HEK293 (cell line): ENCODE data around the gene ABTB2.
"Not testable (repeated sequence)": the region's sequence is repeated elsewhere in the genome, so short reads cannot be mapped to it uniquely, and the experiment has no call there.

ENCODE experiments used
- CTCF ChIA-PET: fragments of 350-600 bp; formaldehyde crosslinking; extraction: SDS; loops from one replicate; lab custom pipeline; 2021; ENCODE audit warnings: antibody characterized with exemption; lab: Yijun Ruan, JAX
- POLR2A ChIA-PET: fragments of 300-600 bp; formaldehyde crosslinking; extraction: SDS; loops from one replicate; lab custom pipeline; 2020; ENCODE audit warnings: antibody characterized with exemption, inconsistent platforms; lab: Yijun Ruan, JAX
- H3K27ac ChIP-seq: fragments of 200-500 bp; sonication (Bioruptor generic); 2 replicates; pipeline ENCODE4 v1.5.1; 2014; ENCODE audit warnings: low read depth, low read length, control low read depth, inconsistent platforms; ENCODE audit errors: extremely low read depth
- H3K36me3 ChIP-seq, 2 experiments: fragments of 200-500 bp in 1 of 2; sonication (Bioruptor generic) in 1 of 2; 1 replicate in 1 of 2; 2 replicates in 1 of 2; pipeline ENCODE4 v1.5.1; 2014 to 2017; ENCODE audit warnings: inconsistent platforms in 2 of 2, low read length in 2 of 2; ENCODE audit not compliant: control insufficient read depth in 2 of 2, insufficient read depth in 1 of 2
- H3K4me1 ChIP-seq: fragments of 200-500 bp; sonication (Bioruptor generic); 2 replicates; pipeline ENCODE4 v1.5.1; 2014; ENCODE audit warnings: mild to moderate bottlenecking, low read length, inconsistent platforms; ENCODE audit not compliant: control insufficient read depth, insufficient read depth
- H3K4me3 ChIP-seq: 2 replicates; pipeline ENCODE4 v1.5.1; 2011; ENCODE audit warnings: low read depth, mild to moderate bottlenecking, control low read depth, low read length, moderate library complexity
- H3K9me3 ChIP-seq: fragments of 200-500 bp; sonication (Bioruptor generic); 2 replicates; pipeline ENCODE4 v1.5.1; 2014; ENCODE audit warnings: low read depth, low read length, inconsistent platforms; ENCODE audit not compliant: control insufficient read depth, insufficient read depth
- CTCF ChIP-seq: fragments of 450-650 bp; formaldehyde crosslinking; IDR thresholded peaks from 2 replicates; pipeline ENCODE4 v1.5.1; 2016; ENCODE audit warnings: missing biosample characterization, missing genetic modification characterization
- EGR2 ChIP-seq: fragments of 450-650 bp; formaldehyde crosslinking; IDR thresholded peaks from 2 replicates; pipeline ENCODE4 v1.5.1; 2016; ENCODE audit warnings: low read depth, missing biosample characterization, missing genetic modification characterization
- GLI4 ChIP-seq: fragments of 450-650 bp; formaldehyde crosslinking; IDR thresholded peaks from 2 replicates; pipeline ENCODE4 v1.5.1; 2016; ENCODE audit warnings: missing biosample characterization, missing genetic modification characterization
- GLIS1 ChIP-seq: fragments of 450-650 bp; formaldehyde crosslinking; IDR thresholded peaks from 2 replicates; pipeline ENCODE4 v1.5.1; 2016; ENCODE audit warnings: missing biosample characterization, missing genetic modification characterization
- GLIS2 ChIP-seq: fragments of 450-650 bp; formaldehyde crosslinking; IDR thresholded peaks from 2 replicates; pipeline ENCODE4 v1.5.1; 2016; ENCODE audit warnings: missing biosample characterization, missing genetic modification characterization
- HIC1 ChIP-seq: fragments of 450-650 bp; formaldehyde crosslinking; IDR thresholded peaks from 2 replicates; pipeline ENCODE4 v1.5.1; 2016; ENCODE audit warnings: missing biosample characterization, missing genetic modification characterization
- ZIC2 ChIP-seq: fragments of 450-650 bp; formaldehyde crosslinking; IDR thresholded peaks from 2 replicates; pipeline ENCODE4 v1.5.1; 2016; ENCODE audit warnings: missing biosample characterization, missing genetic modification characterization
- ZNF24 ChIP-seq: fragments of 450-650 bp; formaldehyde crosslinking; IDR thresholded peaks from 2 replicates; pipeline ENCODE4 v1.5.1; 2016; ENCODE audit warnings: missing biosample characterization, missing genetic modification characterization
- ZNF292 ChIP-seq: fragments of 450-650 bp; formaldehyde crosslinking; IDR thresholded peaks from 2 replicates; pipeline ENCODE4 v1.5.1; 2016; ENCODE audit warnings: low read depth, missing biosample characterization, missing genetic modification characterization, borderline replicate concordance
- ZNF416 ChIP-seq: fragments of 450-650 bp; formaldehyde crosslinking; IDR thresholded peaks from 2 replicates; pipeline ENCODE4 v1.5.1; 2016; ENCODE audit warnings: missing biosample characterization, missing genetic modification characterization
- ZNF544 ChIP-seq: fragments of 450-650 bp; formaldehyde crosslinking; IDR thresholded peaks from 2 replicates; pipeline ENCODE4 v1.5.0; 2017; ENCODE audit warnings: missing biosample characterization, missing genetic modification characterization
- ZNF571 ChIP-seq: fragments of 450-650 bp; formaldehyde crosslinking; IDR thresholded peaks from 2 replicates; pipeline ENCODE4 v1.5.0; 2017; ENCODE audit warnings: missing biosample characterization, missing genetic modification characterization
- ZNF624 ChIP-seq: fragments of 450-650 bp; formaldehyde crosslinking; IDR thresholded peaks from 2 replicates; pipeline ENCODE4 v1.5.1; 2017; ENCODE audit warnings: missing biosample characterization, missing genetic modification characterization
- ZNF704 ChIP-seq: fragments of 450-650 bp; formaldehyde crosslinking; IDR thresholded peaks from 2 replicates; pipeline ENCODE4 v1.5.1; 2016; ENCODE audit warnings: missing biosample characterization, missing genetic modification characterization
- ZNF76 ChIP-seq: fragments of 450-650 bp; formaldehyde crosslinking; IDR thresholded peaks from 2 replicates; pipeline ENCODE4; 2016; ENCODE audit warnings: low read depth, missing biosample characterization, missing genetic modification characterization, borderline replicate concordance
- ZNF777 ChIP-seq: fragments of 450-650 bp; formaldehyde crosslinking; IDR thresholded peaks from 2 replicates; pipeline ENCODE4 v1.5.1; 2017; ENCODE audit warnings: missing biosample characterization, missing genetic modification characterization, borderline replicate concordance
- TF ChIP-seq, protein P1 (sequence below): fragments of 450-650 bp; formaldehyde crosslinking; IDR thresholded peaks from 2 replicates; pipeline ENCODE4 v1.5.1; 2016; ENCODE audit warnings: missing biosample characterization, missing genetic modification characterization
- TF ChIP-seq, protein P2 (sequence below): fragments of 450-650 bp; formaldehyde crosslinking; IDR thresholded peaks from 2 replicates; pipeline ENCODE4 v1.5.1; 2017; ENCODE audit warnings: missing biosample characterization, mild to moderate bottlenecking, missing genetic modification characterization, moderate library complexity

Gene ABTB2

DNA sequence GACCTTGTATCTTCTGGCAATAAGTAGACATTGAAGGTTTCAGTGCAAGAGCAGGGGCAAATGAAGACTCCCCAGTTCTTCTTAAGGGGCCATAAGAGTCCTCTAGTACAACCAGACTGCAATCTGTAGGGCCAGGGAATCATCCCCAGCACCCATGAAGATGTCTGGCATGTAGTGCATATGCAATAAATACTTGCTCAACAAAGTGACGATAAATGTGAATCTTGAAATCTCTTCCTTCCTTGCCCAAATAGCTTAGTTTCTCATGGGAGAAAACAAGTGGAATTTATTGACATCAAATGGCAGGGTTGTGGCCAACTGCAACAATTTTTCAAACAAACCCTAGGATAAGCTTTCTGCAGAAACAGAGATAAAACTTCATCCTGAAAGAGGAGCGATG, 107.6 kb downstream of the ABTB2 start (continued):
- TF ChIP-seq, protein P1, sequence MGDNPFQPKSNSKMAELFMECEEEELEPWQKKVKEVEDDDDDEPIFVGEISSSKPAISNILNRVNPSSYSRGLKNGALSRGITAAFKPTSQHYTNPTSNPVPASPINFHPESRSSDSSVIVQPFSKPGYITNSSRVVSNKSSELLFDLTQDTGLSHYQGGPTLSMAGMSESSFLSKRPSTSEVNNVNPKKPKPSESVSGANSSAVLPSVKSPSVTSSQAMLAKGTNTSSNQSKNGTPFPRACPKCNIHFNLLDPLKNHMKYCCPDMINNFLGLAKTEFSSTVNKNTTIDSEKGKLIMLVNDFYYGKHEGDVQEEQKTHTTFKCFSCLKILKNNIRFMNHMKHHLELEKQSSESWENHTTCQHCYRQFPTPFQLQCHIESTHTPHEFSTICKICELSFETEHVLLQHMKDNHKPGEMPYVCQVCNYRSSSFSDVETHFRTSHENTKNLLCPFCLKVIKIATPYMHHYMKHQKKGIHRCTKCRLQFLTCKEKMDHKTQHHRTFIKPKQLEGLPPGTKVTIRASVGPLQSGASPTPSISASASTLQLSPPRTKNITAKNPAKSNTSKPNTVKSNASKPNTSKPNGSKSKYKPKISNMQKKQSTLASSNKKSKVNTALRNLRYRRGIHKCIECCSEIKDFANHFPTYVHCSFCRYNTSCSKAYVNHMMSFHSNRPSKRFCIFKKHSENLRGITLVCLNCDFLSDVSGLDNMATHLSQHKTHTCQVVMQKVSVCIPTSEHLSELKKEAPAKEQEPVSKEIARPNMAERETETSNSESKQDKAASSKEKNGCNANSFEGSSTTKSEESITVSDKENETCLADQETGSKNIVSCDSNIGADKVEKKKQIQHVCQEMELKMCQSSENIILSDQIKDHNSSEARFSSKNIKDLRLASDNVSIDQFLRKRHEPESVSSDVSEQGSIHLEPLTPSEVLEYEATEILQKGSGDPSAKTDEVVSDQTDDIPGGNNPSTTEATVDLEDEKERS (tag by site-specific recombination), result no peak
- no peak for TF ChIP-seq ZNF544 (tag by site-specific recombination)
- TF ChIP-seq EGR2 (tag by site-specific recombination), result no peak
- TF ChIP-seq ZNF416, result no peak
- no peak for TF ChIP-seq GLI4
- no peak for TF ChIP-seq ZNF704 (tag by site-specific recombination)
- no peak for TF ChIP-seq HIC1 (tag by site-specific recombination)
- no peak for TF ChIP-seq ZNF76 (tag by site-specific recombination)
- no peak for TF ChIP-seq ZNF624
- no peak for TF ChIP-seq GLIS1
- no peak for TF ChIP-seq ZNF571 (tag by site-specific recombination)
- no peak for TF ChIP-seq ZIC2 (tag by site-specific recombination)
- TF ChIP-seq CTCF (tag by site-specific recombination), result no peak
- TF ChIP-seq ZNF24 (tag by site-specific recombination), result no peak
- no peak for TF ChIP-seq GLIS2 (tag by site-specific recombination)
- no peak for TF ChIP-seq ZNF292 (tag by site-specific recombination)
- TF ChIP-seq, protein P2, sequence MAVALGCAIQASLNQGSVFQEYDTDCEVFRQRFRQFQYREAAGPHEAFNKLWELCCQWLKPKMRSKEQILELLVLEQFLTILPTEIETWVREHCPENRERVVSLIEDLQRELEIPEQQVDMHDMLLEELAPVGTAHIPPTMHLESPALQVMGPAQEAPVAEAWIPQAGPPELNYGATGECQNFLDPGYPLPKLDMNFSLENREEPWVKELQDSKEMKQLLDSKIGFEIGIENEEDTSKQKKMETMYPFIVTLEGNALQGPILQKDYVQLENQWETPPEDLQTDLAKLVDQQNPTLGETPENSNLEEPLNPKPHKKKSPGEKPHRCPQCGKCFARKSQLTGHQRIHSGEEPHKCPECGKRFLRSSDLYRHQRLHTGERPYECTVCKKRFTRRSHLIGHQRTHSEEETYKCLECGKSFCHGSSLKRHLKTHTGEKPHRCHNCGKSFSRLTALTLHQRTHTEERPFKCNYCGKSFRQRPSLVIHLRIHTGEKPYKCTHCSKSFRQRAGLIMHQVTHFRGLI (tag by site-specific recombination), result no peak

- Histone ChIP-seq H3K9me3 (no peaks in the 10 kb centered on the region), H3K36me3 (no peaks in the 10 kb centered on the region), H3K4me3 (no peak overlapping the region), H3K4me1 (no peaks in the 10 kb centered on the region; the same call in 1 of the 2 replicates), H3K27ac (no peak overlapping the region)
- POLR2A ChIA-PET, result interaction anchor here (1.2 kb wide), 1 partner anchor 10 kb away, joined by 3 read pairs; no protein-coding TSS in a partner anchor
- TF ChIP-seq ZNF777 (tag by site-specific recombination), result no peak
- no peak for TF ChIP-seq ZNF24 (tag by site-specific recombination)
- CTCF ChIA-PET, result interaction anchor here (0.6 to 1.2 kb wide), 3 partner anchors 75 to 529 kb away, joined by 3 to 4 read pairs (median 3); no protein-coding TSS in a partner anchor
These were observed 108.4 kb downstream of the ABTB2 start for GRCh38 chr11:34249439-34249838.

DNA sequence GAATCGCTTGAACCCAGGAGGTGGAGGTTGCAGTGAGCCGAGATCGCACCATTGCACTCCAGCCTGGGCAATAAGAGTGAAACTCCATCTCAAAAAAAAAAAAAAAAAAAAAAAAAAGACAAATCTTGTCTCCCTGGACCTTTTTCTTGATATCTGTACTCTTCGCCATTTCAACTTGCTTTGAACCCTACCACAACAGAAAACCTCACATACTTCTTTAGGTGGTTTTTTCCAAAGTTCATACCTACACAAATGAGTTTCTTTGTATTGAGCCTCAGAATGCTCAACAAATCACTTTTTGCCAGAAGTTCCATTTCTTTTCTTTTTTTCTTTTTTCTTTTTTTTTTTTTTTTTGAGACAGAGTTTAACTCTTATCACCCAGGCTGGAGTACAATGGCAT, 111.3 kb downstream of the ABTB2 start:
- H3K9me3 ChIP-seq, H3K4me3 ChIP-seq, POLR2A ChIA-PET, H3K4me1 ChIP-seq, H3K27ac ChIP-seq, H3K36me3 ChIP-seq, CTCF ChIA-PET: not testable (repeated sequence)
